ENCODE data around the gene RAB17. TPM values are rescaled to one million over a fixed set of nuclear protein-coding genes. Genes with fewer than 3 reads are reported as not detected.

The RAB17 gene
- total RNA-seq, 1 experiment from 2014 or later: 41.8 TPM

GRCh38 chr2:237572021-237572741 lies 18.4 kb downstream of the RAB17 start:
- H3K9ac ChIP-seq (ENCODE audit: low read length): no peak overlapping the region

More at GRCh38 chr2:237572021-237572741, 18.4 kb downstream of the RAB17 start:
- Histone ChIP-seq H3K27ac (ENCODE audit: low read depth, low read length) (no peak overlapping the region), H3K27me3 (ENCODE audit: insufficient read depth, low read length) (no peaks in the 10 kb centered on the region), H3K4me2 (ENCODE audit: low read length) (peak overlapping the region; percentile 39; the same call in 1 of the 2 replicates), H3K79me2 (ENCODE audit: insufficient read depth, low read length) (no peaks in the 10 kb centered on the region), H3K36me3 (ENCODE audit: control insufficient read depth in 1 of 2, insufficient read depth in 2 of 2, low read length in 2 of 2) (peaks cover 0 to 4% of the 10 kb centered on the region in 2 experiments; a peak in 1 of 4 replicates), H3K4me1 (ENCODE audit: control insufficient read depth in 1 of 2, insufficient read depth in 2 of 2, low read length in 2 of 2) (peaks cover 12 to 30% of the 10 kb centered on the region in 2 experiments), H3K4me3 (replicated peaks in 1 of 2; ENCODE audit: low read depth in 1 of 2, low read length in 2 of 2) (no peak overlapping the region), H4K20me1 (ENCODE audit: insufficient read depth) (no peaks in the 10 kb centered on the region), H3K9me3 (ENCODE audit: control insufficient read depth in 1 of 2, insufficient read depth in 1 of 2, low read depth in 1 of 2, low read length in 2 of 2) (no peaks in the 10 kb centered on the region), H3K9me2 (ENCODE audit: insufficient read depth) (no peaks in the 10 kb centered on the region), H2AFZ (ENCODE audit: low read depth, low read length, poor library complexity, severe bottlenecking) (no peak overlapping the region)
- CTCF ChIA-PET: interaction anchor here (0.6 to 4.0 kb wide), 32 partner anchors 10 to 486 kb away, joined by 3 to 61 read pairs (median 4); partner anchors contain the start of genes COPS8 and MLPH
- intact Hi-C loops (cut with micrococcal nuclease): loop anchor here (1.0 to 2.0 kb wide), 5 partner anchors 60 to 418 kb away; no protein-coding TSS in a partner anchor
- ATAC-seq: peak; percentile 90
- RAD21 ChIA-PET (ENCODE audit: low non-redundant PET in 1 of 2, low total read pairs in 2 of 2, uncharacterized antibody in 2 of 2, unreplicated experiment in 2 of 2): interaction anchor here (1.0 to 2.3 kb wide), 8 partner anchors 60 to 418 kb away, joined by 3 to 16 read pairs (median 9); no protein-coding TSS in a partner anchor
- BruUV-seq (replicated peaks): no TSS peak
- TF ChIP-seq ZNF274 (IDR thresholded peaks at IDR 0.05; ENCODE audit: low read depth, low read length): no peak
- TF ChIP-seq RAD21 (IDR thresholded peaks at IDR 0.05; ENCODE audit: low read depth): peak; percentile 99
- TF ChIP-seq ZBTB33 (IDR thresholded peaks at IDR 0.05; ENCODE audit: extremely low read depth, insufficient replicate concordance, low read length): peak; percentile 4
- no peak for TF ChIP-seq SP1 (IDR thresholded peaks at IDR 0.05; ENCODE audit: low read depth)
- peak; percentile 26 for TF ChIP-seq YY1 (IDR thresholded peaks at IDR 0.05; ENCODE audit: extremely low read depth, insufficient replicate concordance, low read depth, low read length)
- peak; percentile 93 to 98 (median 97) for TF ChIP-seq CTCF (IDR thresholded peaks at IDR 0.05 in 2 of 3, conservative IDR thresholded peaks at IDR 0.05 in 1 of 3; ENCODE audit: borderline replicate concordance in 1 of 3, insufficient read depth in 1 of 3, low read depth in 2 of 3, low read length in 2 of 3)
- no peak for TF ChIP-seq SIN3A (IDR thresholded peaks at IDR 0.05; ENCODE audit: low read depth)
- peak; percentile 79 for DNase-seq (ENCODE audit: low read depth, low spot score)
- POLR2A ChIA-PET: interaction anchor here (1.1 kb wide), 1 partner anchor 150 kb away, joined by 3 read pairs; no protein-coding TSS in a partner anchor
